GM19193 (cell line): ENCODE results near the gene MON2.

Experiments used
- POLR2A ChIP-seq: IDR thresholded peaks from 4 replicates; pipeline ENCODE4 v1.6.1; 2011; ENCODE audit not compliant: insufficient read depth, insufficient read length; ENCODE audit errors: extremely low read depth

Gene MON2

DNA sequence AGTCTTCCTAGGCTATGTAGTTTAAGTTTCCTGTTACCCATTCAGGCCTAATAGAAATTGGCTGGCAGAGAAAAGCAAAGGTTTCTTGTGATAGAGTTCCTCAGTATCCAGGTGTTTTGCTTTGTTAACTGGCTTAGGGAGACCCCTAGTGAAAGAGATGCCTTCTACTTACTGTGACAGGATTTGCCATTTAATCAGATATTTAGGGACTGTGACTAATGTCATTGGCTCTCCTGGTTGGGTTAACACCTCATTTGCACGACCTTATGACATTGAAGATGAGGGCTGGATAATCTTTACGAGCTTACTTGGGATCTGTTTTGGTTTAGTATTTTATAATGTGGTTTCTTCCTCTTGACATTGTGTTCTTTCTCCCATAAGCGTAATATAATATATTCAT is 5.8 kb downstream of the MON2 start:
- TF ChIP-seq POLR2A = no peak

DNA sequence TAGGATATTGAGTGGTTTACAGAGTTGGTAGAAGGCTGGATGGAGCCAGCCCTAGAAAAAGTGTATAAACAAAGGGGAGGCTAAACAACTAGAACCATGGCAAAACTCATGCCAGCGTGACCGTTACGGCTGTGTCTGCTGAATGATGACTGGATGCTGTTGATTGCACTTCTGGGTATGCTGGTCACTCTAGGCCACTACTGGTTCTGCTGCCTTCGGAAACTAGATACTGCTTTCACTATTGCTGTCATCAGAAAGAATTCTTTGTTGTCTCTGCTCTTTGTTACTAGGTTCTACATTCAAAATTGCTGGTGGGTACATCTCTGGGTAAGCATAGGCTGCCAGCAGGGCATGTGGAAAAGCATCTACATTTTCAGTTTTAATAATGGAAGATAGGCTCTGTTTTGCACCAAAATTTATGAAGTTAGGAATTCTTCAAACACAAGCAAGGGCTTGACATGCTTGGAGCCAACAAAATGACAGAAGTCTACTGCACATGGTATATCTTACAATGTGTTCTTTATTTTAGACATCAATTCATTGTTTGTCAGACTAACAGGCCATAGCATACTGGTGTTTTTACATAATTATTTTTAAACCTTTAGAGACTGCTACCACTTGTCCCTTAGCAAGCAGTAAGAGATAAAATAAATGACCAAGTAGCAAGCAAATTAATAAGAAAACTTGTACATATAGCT is 15.4 kb downstream of the MON2 start:
- no peak for TF ChIP-seq POLR2A

DNA sequence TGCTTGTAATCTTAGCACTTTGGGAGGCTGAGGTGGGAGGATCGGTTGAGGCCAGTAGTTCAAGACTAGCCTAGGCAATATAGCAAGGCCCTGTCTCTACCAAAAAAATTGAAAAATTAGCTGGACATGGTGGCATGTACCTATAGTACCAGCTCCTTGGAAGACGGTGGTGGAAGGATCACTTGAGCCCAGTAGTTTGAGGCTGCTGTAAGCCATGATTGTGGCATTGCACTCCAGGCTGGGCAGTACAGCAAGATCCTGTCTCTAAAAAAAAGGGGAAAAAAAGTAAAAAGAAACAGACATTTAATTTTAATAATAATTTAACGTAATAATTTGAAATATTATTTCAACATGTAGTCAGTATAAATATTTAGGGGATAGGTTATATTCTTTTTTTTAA is 16.1 kb downstream of the MON2 start:
- TF ChIP-seq POLR2A = no peak

DNA sequence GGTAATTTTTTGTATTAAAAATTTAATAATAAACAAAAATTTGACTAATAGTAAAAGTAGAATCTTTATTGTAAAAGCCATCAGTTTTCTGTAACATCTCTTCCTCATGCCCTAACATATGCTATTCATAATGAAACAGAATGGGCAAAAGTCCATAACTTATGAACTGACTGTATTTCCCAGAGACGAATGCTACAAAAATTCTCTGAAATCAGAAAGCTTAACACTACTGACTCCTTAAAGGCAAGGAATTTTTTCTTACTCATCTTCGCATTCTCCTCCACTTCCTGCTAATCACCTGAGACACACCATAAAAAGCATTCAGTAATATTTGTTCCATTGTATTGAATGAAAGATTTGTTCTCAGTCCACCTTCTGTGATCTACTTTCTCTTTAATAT is 17.6 kb downstream of the MON2 start:
- no peak for TF ChIP-seq POLR2A

DNA sequence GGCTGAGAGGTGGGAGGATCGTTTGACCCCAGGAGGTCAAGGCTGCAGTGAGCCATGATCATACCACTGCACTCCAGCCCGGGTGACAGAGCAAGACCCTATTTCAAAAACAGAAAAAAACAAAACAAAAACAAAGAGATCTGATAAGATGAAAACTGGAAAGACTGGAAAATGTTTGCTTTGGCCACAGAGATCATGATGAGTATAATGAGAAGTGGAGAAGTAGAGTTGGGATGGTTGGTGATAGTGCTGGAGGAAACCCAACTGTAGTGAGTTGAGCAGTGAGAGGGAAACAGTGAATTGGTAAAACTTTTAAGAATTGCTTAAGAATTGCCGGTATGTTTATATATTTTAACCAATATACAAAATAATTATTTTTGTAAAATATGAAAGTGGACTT is 39.2 kb downstream of the MON2 start:
- no peak for TF ChIP-seq POLR2A

DNA sequence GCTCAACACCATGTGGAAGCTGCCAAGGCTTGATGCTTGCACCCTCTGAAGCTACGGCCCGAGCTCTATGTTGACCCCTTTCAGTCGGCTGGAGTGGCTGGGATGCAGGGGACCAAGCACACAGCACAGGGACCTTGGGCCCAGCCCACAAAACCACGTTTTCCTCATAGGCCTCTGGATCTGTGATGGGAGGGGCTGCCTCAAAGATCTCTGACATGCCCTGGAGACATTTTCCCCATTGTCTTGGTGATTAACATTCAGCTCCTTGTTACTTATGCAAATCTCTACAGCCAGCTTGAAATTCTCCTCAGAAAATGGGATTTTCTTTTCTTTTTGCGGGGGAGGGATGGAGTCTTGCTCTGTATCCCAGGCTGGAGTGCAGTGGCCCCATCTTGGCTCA is 46.3 kb downstream of the MON2 start:
- TF ChIP-seq POLR2A = no peak

DNA sequence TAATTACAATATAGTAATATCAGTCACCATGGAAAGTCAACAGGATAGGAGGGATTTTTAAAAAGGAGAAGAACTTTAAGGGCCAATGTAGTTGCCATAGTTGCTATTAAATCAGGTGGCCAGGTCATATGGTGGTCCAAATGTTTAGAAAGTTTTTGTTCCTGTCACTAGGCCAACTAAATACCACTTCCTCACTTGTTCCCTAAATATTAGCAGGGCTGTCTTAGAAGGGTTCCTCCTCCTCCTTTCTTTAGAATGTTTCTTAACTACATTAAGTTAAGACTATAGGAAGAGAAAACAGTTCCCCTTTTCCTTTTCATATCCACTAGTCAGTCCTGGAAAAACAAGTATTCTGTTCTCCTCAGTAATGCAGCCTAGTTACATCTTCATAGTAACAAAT is 50.3 kb downstream of the MON2 start:
- no peak for TF ChIP-seq POLR2A

DNA sequence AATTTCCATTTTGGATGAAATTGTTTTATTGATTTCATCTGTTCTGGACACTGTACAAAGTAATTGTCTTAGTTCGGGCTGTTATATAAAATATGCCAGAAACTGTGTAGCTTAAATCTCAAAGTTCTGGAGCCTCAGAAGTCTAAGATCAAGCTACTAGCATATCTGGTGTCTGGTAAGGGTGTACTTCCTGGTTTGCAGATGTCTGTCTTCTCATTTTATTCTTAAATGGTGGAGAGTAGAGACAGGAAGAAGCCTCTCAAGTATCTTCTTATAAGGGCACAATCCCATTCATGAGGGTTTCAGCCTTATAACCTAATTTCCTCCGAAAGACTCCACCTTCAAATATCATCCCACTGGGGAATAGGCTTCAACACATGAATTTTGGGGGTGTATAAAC is 51.3 kb downstream of the MON2 start:
- TF ChIP-seq POLR2A = no peak

DNA sequence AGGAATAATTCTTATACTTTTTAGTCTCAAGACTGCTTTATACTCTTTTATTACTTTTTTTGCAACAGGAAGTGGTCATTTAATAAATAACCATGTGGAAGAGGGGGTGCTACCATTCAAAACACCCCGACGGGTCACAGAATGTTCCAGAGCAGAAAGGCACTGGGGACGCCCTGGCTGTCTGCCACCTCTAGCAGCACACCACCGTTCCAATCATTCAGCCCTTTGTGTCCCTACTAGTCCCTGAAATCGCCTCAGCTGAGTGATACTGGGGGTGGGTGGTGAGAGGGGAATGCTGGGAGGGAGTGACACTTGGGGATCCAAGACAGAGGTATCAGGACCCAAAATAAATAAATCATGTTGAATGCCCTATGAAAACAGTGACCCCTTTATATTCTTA is 52.4 kb downstream of the MON2 start:
- no peak for TF ChIP-seq POLR2A

DNA sequence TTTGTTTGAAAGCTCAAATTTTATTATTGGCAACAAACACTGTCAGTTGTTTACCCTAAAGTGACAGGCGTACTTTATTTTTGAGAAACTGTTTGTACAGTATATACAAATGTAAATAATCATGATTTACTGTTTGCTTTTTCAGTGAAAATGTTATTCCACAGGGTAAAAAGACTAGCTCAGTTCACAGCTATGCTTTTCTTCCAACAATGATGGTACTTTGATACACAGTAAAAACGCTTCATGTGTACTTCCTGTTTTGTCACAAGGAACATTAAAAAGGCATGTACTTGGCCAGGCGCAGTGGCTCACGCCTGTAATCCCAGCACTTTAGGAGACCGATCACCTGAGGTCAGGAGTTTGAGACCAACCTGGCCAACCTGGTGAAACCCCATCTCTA is 53.7 kb downstream of the MON2 start:
- TF ChIP-seq POLR2A = no peak

DNA sequence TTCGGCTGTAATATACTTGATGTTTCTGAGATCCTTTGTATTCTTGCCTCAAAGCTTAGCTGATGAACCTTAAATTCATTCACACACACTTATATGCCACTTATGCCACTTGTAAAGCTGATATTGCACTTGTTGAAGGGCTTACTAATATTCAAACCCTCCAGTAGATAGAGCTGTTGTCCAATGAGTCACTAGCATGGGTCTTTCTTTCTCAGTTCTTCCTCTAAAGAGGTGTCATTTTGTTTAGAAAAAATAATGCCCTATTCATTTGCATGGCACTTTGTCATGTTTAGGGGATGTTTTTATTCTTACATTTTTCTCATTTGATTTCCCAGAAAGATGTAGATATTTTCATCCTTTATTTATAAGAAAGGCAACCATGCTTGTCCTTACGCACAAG is 56.4 kb downstream of the MON2 start:
- no peak for TF ChIP-seq POLR2A

DNA sequence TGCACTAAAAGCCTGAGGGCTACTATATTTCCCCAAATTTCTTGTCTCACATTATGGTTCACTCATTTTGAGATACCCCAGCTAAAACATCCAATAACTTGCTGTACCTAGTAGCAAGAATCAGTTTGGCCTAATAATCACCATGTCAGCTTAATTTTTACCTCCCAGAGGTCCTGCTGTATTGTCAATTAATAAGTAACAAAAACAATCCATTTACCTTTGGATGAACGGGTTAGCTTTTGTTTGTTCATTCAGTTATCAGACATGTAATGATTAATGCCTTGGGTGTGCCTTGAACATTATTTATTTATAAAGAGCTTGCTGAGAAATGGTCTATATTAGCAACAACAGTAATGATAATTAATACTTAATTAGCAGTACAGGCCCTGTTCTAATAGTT is 57.0 kb downstream of the MON2 start:
- no peak for TF ChIP-seq POLR2A

DNA sequence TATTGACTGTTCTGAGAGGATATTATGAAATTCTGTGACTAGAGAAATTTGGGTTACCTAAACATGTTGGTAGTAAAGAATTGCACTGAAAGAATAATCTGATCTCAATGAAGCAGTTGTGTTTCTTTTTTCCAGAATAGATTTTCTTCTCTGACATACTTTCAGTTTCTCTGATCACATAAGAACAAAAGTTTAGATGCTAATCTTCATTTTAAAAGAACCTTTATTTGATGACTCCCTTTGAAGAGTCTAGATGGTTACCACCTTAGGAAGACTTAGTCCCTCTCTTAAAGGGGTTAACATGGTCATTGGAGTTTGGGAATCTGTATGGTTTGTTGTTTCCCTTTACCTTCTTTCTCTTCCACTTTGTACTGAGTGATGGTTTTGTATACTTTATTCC is 58.6 kb downstream of the MON2 start:
- TF ChIP-seq POLR2A = no peak

DNA sequence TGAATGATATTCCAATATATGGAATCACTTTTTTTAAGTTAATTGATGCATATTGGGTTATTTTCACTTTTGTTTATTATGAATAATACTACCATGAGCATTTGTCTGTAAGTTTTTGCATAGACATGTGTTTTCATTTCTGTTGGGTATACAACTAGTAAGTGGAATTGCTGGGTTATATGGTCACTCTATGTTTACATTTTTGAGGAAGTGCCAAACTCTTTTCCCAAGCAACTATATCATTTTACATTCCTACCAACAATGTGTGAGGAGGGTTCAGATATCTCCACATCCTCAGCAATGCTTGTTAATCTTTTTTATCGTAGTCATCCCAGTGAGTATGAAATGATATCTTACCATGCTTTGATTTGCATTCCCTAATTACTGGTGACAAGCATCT is 64.0 kb downstream of the MON2 start:
- no peak for TF ChIP-seq POLR2A

DNA sequence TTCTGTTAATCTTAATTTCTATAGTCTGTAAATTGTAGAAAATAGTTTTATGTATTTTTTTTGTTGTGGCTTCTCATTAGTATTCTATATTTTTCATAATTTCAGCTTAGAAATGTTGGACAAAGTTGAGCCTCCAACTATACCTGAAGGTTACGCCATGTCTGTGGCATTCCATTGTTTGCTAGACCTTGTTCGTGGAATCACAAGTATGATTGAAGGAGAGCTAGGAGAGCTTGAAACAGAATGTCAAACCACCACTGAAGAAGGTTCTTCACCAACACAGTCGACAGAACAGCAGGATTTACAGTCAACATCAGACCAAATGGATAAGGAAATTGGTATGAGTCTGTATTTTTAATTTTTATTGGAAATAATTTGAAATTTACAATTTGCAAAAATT is 65.7 kb downstream of the MON2 start:
- TF ChIP-seq POLR2A = no peak

DNA sequence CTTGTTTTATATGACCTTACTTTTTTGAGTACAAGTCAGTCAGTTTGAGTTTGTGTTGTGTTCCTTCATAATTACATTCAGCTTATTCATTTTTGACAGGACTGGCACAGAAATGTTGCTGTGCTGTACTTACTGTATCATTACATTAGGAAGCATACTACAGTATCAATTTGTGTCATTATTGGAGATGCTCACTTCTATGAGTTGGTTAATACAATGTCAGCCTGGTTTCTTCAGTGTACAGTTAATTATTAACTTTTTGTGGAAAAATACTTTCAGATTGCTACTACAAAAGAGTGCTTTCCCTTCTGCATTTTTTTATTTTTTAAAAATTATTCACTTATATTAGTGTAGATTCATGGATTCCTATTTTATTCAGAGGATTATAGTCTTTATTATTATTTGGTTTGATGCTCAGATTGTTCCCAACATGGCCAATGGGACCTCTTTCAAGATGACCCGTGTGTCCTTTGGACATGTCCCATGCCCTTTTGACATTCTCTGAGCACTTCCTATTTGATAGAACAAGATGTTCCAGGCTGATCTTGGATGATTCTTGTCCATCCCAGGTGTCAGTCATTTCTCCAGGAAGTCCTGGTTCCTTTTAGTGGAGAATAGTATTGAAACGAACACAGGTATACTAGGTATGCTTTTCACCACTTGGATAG is 66.6 kb downstream of the MON2 start:
- no peak for TF ChIP-seq POLR2A

DNA sequence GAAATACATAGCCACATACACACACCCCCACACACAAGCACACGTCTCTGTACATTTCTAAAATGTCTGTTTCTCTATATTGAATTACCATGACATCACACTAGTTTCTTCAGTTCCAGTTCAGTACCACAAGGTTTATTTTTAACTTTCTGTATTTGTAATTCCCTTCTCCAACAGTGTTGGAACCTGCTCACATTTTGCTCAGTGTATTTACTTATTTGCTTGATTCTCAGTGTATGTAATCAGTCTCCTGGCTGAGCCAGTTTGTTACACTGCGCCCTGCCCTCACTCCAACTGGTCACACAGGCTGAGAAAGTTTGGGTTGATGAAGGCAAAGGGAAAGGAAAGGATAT is 67.1 kb downstream of the MON2 start:
- no peak for TF ChIP-seq POLR2A

DNA sequence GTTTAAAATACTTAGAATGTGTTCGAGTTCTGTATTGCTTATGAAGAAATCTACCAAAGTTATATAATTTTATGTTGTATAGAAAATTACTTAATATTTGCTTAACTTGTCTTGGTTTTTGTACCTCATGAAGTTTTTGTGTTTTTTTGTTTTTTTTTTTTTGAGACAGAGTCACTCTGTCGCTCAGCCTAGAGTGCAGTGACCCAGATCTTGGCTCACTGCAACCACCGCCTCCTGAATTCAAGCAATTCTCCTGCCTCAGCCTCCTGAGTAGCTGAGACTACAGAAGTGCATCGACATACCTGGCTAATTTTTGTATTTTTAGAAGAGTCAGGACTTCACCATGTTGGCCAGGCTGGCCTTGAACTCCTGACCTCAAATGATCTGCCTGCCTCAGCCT is 69.9 kb downstream of the MON2 start:
- no peak for TF ChIP-seq POLR2A

DNA sequence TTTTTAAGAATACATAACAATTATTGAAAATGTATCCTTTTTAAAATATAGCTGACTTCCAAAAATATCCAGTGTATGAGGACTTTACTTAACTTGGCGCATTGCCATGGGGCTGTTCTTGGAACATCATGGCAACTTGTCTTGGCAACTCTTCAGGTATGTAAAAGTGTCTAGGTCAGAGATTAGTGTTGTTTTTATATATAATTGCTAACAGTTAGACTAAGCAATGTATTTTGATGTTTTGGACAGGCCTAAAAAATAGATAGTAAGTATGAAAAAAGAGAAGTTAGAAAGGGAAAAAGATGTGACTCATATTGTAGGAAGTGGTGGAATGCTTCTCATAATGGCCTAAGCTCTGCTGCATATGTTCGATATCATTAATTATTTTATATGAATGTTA is 70.9 kb downstream of the MON2 start:
- TF ChIP-seq POLR2A = no peak
